Measurements from ENCODE around the gene NFKBIE. TPM values are rescaled to one million over a fixed set of nuclear protein-coding genes. Genes with fewer than 3 reads are reported as not detected.
"Not testable (repeated sequence)": the region's sequence is repeated elsewhere in the genome, so short reads cannot be mapped to it uniquely, and the experiment has no call there.

Gene NFKBIE
- total RNA-seq (2014; rRNA removed; shearing (Covaris generic)) = 22.4 and 33.4 TPM in 2 replicates

GRCh38 chr6:44265007-44265721 lies at the start of gene NFKBIE:
Gene NFKBIE (minus strand): TSS chr6:44265551. CDS start chr6:44265346, 205 bp downstream.
- peak; percentile 95 for DNase-seq (ENCODE audit: low spot score)

- not testable (repeated sequence) for DNase-seq (ENCODE audit: low spot score)
These were observed 49.3 kb upstream of the NFKBIE start for GRCh38 chr6:44314657-44315056.

GRCh38 chr6:44312901-44313788 lies 47.8 kb upstream of the NFKBIE start, which contains the start of gene AARS2:
Gene AARS2 (minus strand): TSS chr6:44313347. CDS start chr6:44313323, 24 bp downstream.
- peak; percentile 76 for DNase-seq (ENCODE audit: low spot score)

GRCh38 chr6:44311767-44312166 lies 46.4 kb upstream of the NFKBIE start:
- no peak for DNase-seq (ENCODE audit: low spot score)

- DNase-seq (ENCODE audit: low spot score) = no peak
These were observed 46.0 kb upstream of the NFKBIE start for GRCh38 chr6:44311304-44311703.

- no peak for DNase-seq (ENCODE audit: low spot score)
These were observed 44.9 kb upstream of the NFKBIE start for GRCh38 chr6:44310241-44310640.

GRCh38 chr6:44309631-44310030 lies 44.3 kb upstream of the NFKBIE start:
- no peak for DNase-seq (ENCODE audit: low spot score)

- peak; percentile 26 for DNase-seq (ENCODE audit: low spot score)
These were observed 43.7 kb upstream of the NFKBIE start for GRCh38 chr6:44309092-44309491.

- DNase-seq (ENCODE audit: low spot score) = no peak
These were observed 41.9 kb upstream of the NFKBIE start for GRCh38 chr6:44307217-44307616.

- DNase-seq (ENCODE audit: low spot score) = no peak
These were observed 41.4 kb upstream of the NFKBIE start for GRCh38 chr6:44306710-44307109.

GRCh38 chr6:44305200-44305725 lies 39.9 kb upstream of the NFKBIE start:
- DNase-seq (ENCODE audit: low spot score) = no peak

GRCh38 chr6:44304282-44305199 lies 39.2 kb upstream of the NFKBIE start:
- peak; percentile 57 for DNase-seq (ENCODE audit: low spot score)

GRCh38 chr6:44303842-44304241 lies 38.5 kb upstream of the NFKBIE start:
- no peak for DNase-seq (ENCODE audit: low spot score)

GRCh38 chr6:44302856-44303255 lies 37.5 kb upstream of the NFKBIE start:
- no peak for DNase-seq (ENCODE audit: low spot score)

- DNase-seq (ENCODE audit: low spot score) = no peak
These were observed 36.6 kb upstream of the NFKBIE start for GRCh38 chr6:44301782-44302564.

GRCh38 chr6:44301106-44301505 lies 35.8 kb upstream of the NFKBIE start:
- DNase-seq (ENCODE audit: low spot score) = no peak

GRCh38 chr6:44300292-44300823 lies 35.0 kb upstream of the NFKBIE start:
- no peak for DNase-seq (ENCODE audit: low spot score)

GRCh38 chr6:44298864-44299263 lies 33.5 kb upstream of the NFKBIE start:
- DNase-seq (ENCODE audit: low spot score) = no peak

GRCh38 chr6:44298055-44298803 lies 32.9 kb upstream of the NFKBIE start:
- DNase-seq (ENCODE audit: low spot score) = no peak
